Common myeloid progenitor, CD34-positive (primary cell): ENCODE data around the gene COL27A1.

Experiments used
- CTCF ChIA-PET: fragments of 350-600 bp; sonication (Branson Sonifier 250); formaldehyde crosslinking; loops from one replicate; lab custom pipeline; 2021; ENCODE audit warnings: antibody characterized with exemption; lab: Charles Lee
- POLR2A ChIA-PET: fragments of 350-600 bp; sonication (Branson Sonifier 250); formaldehyde crosslinking; loops from one replicate; lab custom pipeline; 2021; ENCODE audit warnings: antibody characterized with exemption; lab: Charles Lee
- DNase-seq, 3 donors: peaks; one replicate each; pipeline versions ENCODE4 v3.0.0 to v3.0.0-alpha.2; 2013
- H3K27ac ChIP-seq, 2 experiments: 1 replicate in 1 of 2; 2 replicates in 1 of 2; pipeline ENCODE4 v1.7.0; 2013; ENCODE audit warnings: inconsistent platforms in 2 of 2, low read length in 2 of 2, mild to moderate bottlenecking in 2 of 2, low read depth in 1 of 2, moderate library complexity in 1 of 2; ENCODE audit not compliant: severe bottlenecking in 2 of 2, insufficient read depth in 1 of 2, poor library complexity in 1 of 2
- H3K27me3 ChIP-seq, 5 experiments: replicated peaks in 2 of 5; 1 replicate in 3 of 5; 2 replicates in 2 of 5; pipeline versions ENCODE4 v1.6.1 to v1.7.0; 2013; ENCODE audit warnings: low read length in 4 of 5, mild to moderate bottlenecking in 2 of 5, moderate library complexity in 2 of 5, inconsistent platforms in 1 of 5; ENCODE audit not compliant: insufficient read depth in 5 of 5, control insufficient read depth in 4 of 5
- H3K36me3 ChIP-seq, 4 experiments: 1 replicate in 2 of 4; 2 replicates in 2 of 4; pipeline versions ENCODE4 v1.6.1 to v1.7.0; 2013; ENCODE audit warnings: low read length in 3 of 4, control low read depth in 1 of 4, mild to moderate bottlenecking in 1 of 4; ENCODE audit not compliant: control insufficient read depth in 4 of 4, insufficient read depth in 4 of 4
- H3K4me1 ChIP-seq, 4 experiments: 1 replicate in 3 of 4; 2 replicates in 1 of 4; pipeline versions ENCODE4 v1.6.1 to v1.7.1; 2013; ENCODE audit warnings: low read length in 3 of 4, mild to moderate bottlenecking in 3 of 4, control low read depth in 1 of 4, inconsistent platforms in 1 of 4, moderate library complexity in 1 of 4; ENCODE audit not compliant: control insufficient read depth in 4 of 4, insufficient read depth in 4 of 4; ENCODE audit errors: control extremely low read depth in 1 of 4
- H3K4me3 ChIP-seq, 7 experiments: 1 replicate in 4 of 7; 2 replicates in 3 of 7; pipeline versions ENCODE4 v1.5.1 to v1.7.0; 2013; ENCODE audit warnings: mild to moderate bottlenecking in 7 of 7, low read length in 6 of 7, moderate library complexity in 6 of 7, inconsistent platforms in 2 of 7, low read depth in 2 of 7, control low read depth in 1 of 7; ENCODE audit not compliant: insufficient read depth in 4 of 7, control insufficient read depth in 1 of 7; ENCODE audit errors: extremely low read depth in 1 of 7
- H3K9me3 ChIP-seq, 5 experiments: 1 replicate in 4 of 5; 2 replicates in 1 of 5; pipeline versions ENCODE4 v1.6.1 to v1.7.1; 2013; ENCODE audit warnings: low read length in 4 of 5, mild to moderate bottlenecking in 2 of 5, inconsistent platforms in 1 of 5, low read depth in 1 of 5, moderate library complexity in 1 of 5; ENCODE audit not compliant: control insufficient read depth in 4 of 5, insufficient read depth in 2 of 5; ENCODE audit errors: control extremely low read depth in 1 of 5
- WGBS: methylation state at CpG from one replicate; pipeline ENCODE4 v1.1.5; 2013; ENCODE audit not compliant: insufficient coverage; 5-methylcytosine and 5-hydroxymethylcytosine counted together

Gene COL27A1

DNA sequence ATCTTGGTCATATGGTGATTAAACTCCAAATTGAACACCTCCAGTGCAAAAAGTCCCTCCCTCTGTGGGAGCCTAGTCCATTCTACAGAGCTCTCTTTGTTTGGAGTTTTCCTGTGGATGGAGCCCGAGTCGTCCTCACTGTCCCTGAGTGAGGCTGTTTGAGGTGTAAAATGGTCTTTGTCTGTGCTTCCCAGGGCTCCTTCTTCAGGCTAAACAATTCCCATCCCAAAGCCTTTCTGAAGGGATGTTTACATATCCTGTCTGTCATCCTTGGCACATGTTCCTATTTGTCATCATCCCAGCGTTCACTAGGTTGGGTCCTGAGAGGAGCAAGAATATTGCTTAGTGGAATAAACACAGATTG is 68.9 kb downstream of the COL27A1 start:
- Histone ChIP-seq H3K27me3 (peaks cover 0 to 3% (median 0%) of the 10 kb centered on the region in 5 experiments), H3K36me3 (no peaks in the 10 kb centered on the region), H3K9me3 (no peaks in the 10 kb centered on the region), H3K4me3 (no peak overlapping the region), H3K27ac (no peak overlapping the region), H3K4me1 (no peaks in the 10 kb centered on the region)
- ChIA-PET CTCF (interaction anchor here (1.1 kb wide), 1 partner anchor 13 kb away, joined by 4 read pairs; no protein-coding TSS in a partner anchor), POLR2A (no interaction called here)
- 60% methylated on average over 1 of the region's 3 CpGs for WGBS
- no peak for DNase-seq

DNA sequence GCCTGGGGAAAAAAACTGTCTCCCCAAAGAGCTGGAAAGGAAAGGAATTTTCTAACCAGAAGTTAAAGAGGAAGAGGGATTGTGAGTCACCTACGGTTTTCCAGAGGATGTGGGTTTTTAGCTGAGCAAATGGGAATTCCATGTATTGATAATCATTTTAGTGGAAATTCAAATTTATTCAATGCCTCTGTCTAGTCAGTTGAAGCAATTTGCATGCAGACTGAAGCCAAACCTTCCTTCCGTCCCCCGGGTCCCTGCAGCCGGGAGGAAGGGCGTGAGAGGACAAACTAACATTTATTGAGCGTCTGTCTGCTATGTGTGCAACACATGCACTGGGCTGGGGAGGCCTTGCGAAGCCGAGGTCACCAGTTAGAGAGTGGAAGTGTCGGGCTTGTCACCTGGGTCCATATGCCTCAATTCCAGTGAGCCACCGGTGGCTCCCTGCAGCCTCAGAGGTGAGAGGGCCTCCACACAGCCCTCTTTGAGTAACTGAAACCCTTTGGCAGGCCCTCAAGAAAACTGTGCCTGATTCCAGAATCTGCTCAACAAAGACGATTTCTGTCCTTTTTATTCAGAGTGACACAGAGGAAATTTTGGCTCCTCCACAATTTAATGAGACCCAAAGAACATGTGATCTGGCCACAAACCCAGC is 70.3 kb downstream of the COL27A1 start:
- peaks cover 0 to 3% (median 0%) of the 10 kb centered on the region in 5 experiments for H3K27me3 ChIP-seq
- ChIA-PET POLR2A (no interaction called here), CTCF (interaction anchor here (1.1 kb wide), 1 partner anchor 11 kb away, joined by 3 read pairs; no protein-coding TSS in a partner anchor)
- no peak overlapping the region for H3K27ac ChIP-seq
- H3K4me1 ChIP-seq, result no peaks in the 10 kb centered on the region
- H3K36me3 ChIP-seq, result no peaks in the 10 kb centered on the region
- no peaks in the 10 kb centered on the region for H3K9me3 ChIP-seq
- 94% methylated on average over 11 of the region's 11 CpGs for WGBS
- DNase-seq, result no peak
- no peak overlapping the region for H3K4me3 ChIP-seq

GRCh38 chr9:114226246-114227055 is 71.1 kb downstream of the COL27A1 start:
- ChIA-PET POLR2A (no interaction called here), CTCF (interaction anchor here (0.9 to 1.1 kb wide), 2 partner anchors 11 to 25 kb away, joined by 3 read pairs; no protein-coding TSS in a partner anchor)
- no peak for DNase-seq
- no peaks in the 10 kb centered on the region for H3K9me3 ChIP-seq
- 98% methylated on average over 7 of the region's 10 CpGs for WGBS
- H3K4me3 ChIP-seq, result no peak overlapping the region
- H3K4me1 ChIP-seq, result no peaks in the 10 kb centered on the region
- H3K36me3 ChIP-seq, result no peaks in the 10 kb centered on the region
- H3K27ac ChIP-seq, result no peak overlapping the region
- peaks cover 0 to 3% (median 0%) of the 10 kb centered on the region in 5 experiments for H3K27me3 ChIP-seq

DNA sequence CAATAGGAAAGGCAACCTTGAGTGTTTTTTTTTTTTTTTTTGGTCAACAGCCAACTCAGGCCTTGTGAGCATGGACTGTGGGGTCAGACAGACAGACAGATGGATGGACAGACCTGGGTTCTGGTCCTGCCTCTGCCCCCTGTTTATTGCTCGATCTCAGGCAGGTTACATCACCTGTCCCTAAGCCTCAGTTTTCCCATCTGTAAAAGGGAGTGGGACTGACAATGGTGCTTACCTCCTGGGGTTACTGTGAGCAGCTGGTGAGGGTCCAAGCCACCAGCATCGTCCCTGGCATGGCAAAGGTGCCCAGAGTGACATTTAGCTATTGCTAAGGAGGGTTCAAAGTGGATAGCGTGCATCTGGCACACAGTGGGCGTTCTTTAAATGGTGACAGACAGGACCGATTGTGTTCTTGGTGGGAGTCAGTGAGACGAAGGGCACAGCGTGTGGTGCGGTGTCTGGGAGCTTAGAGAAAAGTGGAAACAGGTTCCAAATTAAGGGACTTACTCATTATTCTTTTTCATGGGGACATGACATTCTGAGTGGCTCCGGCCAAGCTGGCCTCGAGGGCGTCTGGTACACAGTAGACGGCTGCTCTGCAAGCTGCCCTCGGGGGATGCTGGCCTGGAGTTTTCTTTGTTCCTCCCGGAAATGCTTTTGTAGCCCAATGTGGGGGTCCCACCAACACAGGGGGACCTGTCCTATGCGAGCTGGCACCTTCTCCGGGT is 72.1 kb downstream of the COL27A1 start:
- CTCF ChIA-PET, result interaction anchor here (0.9 to 2.4 kb wide), 3 partner anchors 8 to 64 kb away, joined by 3 to 6 read pairs (median 5); no protein-coding TSS in a partner anchor
- 94% methylated on average over 14 of the region's 16 CpGs for WGBS
- no peaks in the 10 kb centered on the region for H3K4me1 ChIP-seq
- POLR2A ChIA-PET, result no interaction called here
- H3K27me3 ChIP-seq, result peaks cover 0 to 5% (median 0%) of the 10 kb centered on the region in 5 experiments
- no peak for DNase-seq
- H3K9me3 ChIP-seq, result no peaks in the 10 kb centered on the region
- no peak overlapping the region for H3K4me3 ChIP-seq
- no peak overlapping the region for H3K27ac ChIP-seq
- H3K36me3 ChIP-seq, result no peaks in the 10 kb centered on the region

DNA sequence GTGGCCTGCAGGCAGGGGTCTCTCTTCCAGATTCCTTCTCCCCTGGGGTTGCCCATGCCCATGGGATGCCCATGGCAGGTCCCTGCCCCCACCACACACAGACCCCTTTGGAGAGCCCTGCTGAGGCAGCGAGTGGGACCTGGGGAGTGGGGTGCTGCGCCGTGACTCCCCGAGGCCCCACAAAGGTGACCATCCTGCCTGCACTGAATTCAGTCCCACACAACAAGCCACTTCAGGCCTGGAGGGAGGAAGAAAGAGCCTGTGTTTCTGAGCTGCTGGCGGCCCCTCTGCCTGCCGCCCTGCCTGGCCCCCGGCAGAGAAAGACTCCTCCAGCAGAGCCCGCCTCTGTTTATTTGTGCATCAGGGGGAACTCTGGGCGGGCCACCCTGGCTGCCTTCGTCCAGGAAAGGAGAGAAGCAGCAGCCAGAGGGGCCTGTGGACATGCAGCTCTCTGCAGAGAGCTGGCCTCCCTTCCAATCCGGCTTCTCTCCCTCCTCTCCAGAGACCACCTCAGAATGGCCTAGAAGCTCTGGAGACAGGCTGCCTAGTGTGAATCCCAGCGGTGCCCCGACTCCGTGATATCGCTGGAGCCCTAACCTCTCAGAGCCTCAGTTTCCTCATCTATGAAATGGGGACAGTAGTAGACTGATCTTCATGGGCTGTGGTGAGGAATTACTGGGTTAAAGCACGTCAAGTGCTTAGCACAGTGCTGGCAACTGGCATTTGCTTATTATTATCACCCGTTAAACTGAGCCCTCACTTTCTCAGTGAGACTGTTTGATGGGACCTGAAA is 72.9 kb downstream of the COL27A1 start:
- Histone ChIP-seq H3K36me3 (no peaks in the 10 kb centered on the region), H3K4me1 (no peaks in the 10 kb centered on the region), H3K27ac (no peak overlapping the region), H3K27me3 (peaks cover 0 to 5% (median 0%) of the 10 kb centered on the region in 5 experiments), H3K4me3 (no peak overlapping the region), H3K9me3 (no peaks in the 10 kb centered on the region)
- CTCF ChIA-PET, result interaction anchor here (1.1 to 2.4 kb wide), 3 partner anchors 9 to 63 kb away, joined by 3 to 6 read pairs (median 5); no protein-coding TSS in a partner anchor
- no peak for DNase-seq
- POLR2A ChIA-PET, result no interaction called here
- WGBS, result 95% methylated on average over 13 of the region's 17 CpGs

- CTCF ChIA-PET, result interaction anchor here (1.1 to 2.4 kb wide), 2 partner anchors 9 to 62 kb away, joined by 3 to 6 read pairs; no protein-coding TSS in a partner anchor
Observed at GRCh38 chr9:114229295-114229694, 74.0 kb downstream of the COL27A1 start.

More at GRCh38 chr9:114229295-114229694, 74.0 kb downstream of the COL27A1 start:
- 93% methylated on average over 6 of the region's 6 CpGs for WGBS
- H3K27me3 ChIP-seq, result peaks cover 0 to 3% (median 0%) of the 10 kb centered on the region in 5 experiments
- H3K4me3 ChIP-seq, result no peak overlapping the region
- DNase-seq, result no peak
- no peaks in the 10 kb centered on the region for H3K9me3 ChIP-seq
- POLR2A ChIA-PET, result no interaction called here
- no peak overlapping the region for H3K27ac ChIP-seq
- H3K36me3 ChIP-seq, result no peaks in the 10 kb centered on the region
- H3K4me1 ChIP-seq, result no peaks in the 10 kb centered on the region
